Subcutaneous abdominal adipose tissue (tissue), 5 donors: Measurements from ENCODE around the gene NAPB.

Source experiments
- H3K27ac ChIP-seq: one replicate; pipeline ENCODE4 v1.7.0; 2013; ENCODE audit warnings: low read depth, mild to moderate bottlenecking, inconsistent platforms, low read length, moderate library complexity
- H3K27me3 ChIP-seq, 5 donors: one replicate each; pipeline ENCODE4 v1.7.0; 2013; ENCODE audit warnings: low read length in 5 of 5, inconsistent platforms in 1 of 5; ENCODE audit not compliant: control insufficient read depth in 5 of 5, insufficient read depth in 4 of 5
- H3K36me3 ChIP-seq, 5 donors: one replicate each; pipeline ENCODE4 v1.7.0; 2013; ENCODE audit warnings: low read length in 5 of 5; ENCODE audit not compliant: control insufficient read depth in 5 of 5, insufficient read depth in 5 of 5
- H3K4me1 ChIP-seq, 5 donors: one replicate each; pipeline ENCODE4 v1.7.0; 2013; ENCODE audit warnings: low read length in 5 of 5, mild to moderate bottlenecking in 3 of 5, moderate library complexity in 1 of 5; ENCODE audit not compliant: control insufficient read depth in 5 of 5, insufficient read depth in 5 of 5
- H3K4me3 ChIP-seq, 5 donors: one replicate each; pipeline ENCODE4 v1.7.0; 2013; ENCODE audit warnings: low read length in 5 of 5, low read depth in 1 of 5
- H3K9ac ChIP-seq, 5 donors: one replicate each; pipeline ENCODE4 v1.7.0; 2013; ENCODE audit warnings: low read length in 5 of 5, mild to moderate bottlenecking in 4 of 5, moderate library complexity in 3 of 5
- H3K9me3 ChIP-seq, 5 donors: one replicate each; pipeline ENCODE4 v1.7.0; 2013; ENCODE audit warnings: low read length in 5 of 5; ENCODE audit not compliant: control insufficient read depth in 5 of 5
- donor health status: healthy.
- donor health status: healthy.
- donor health status: healthy.
- donor health status: healthy.
- donor health status: healthy.

Gene NAPB

GRCh38 chr20:23361476-23362391 is 59.6 kb downstream of the NAPB start, which contains the start of gene GZF1:
TSS of gene GZF1 (plus strand) at chr20:23362182. CDS start at chr20:23364384, 2,202 bp downstream.
- Histone ChIP-seq H3K9ac (peak within 1 kb of the TSS; percentile 73 to 94 (median 90)), H3K4me1 (peaks cover 7 to 59% (median 51%) of the 10 kb centered on the region in 5 donors), H3K9me3 (no peaks in the 10 kb centered on the region), H3K36me3 (peaks cover 0 to 17% (median 12%) of the 10 kb centered on the region in 5 donors), H3K27me3 (no peaks in the 10 kb centered on the region), H3K4me3 (peak within 1 kb of the TSS; percentile 71 to 86 (median 74)), H3K27ac (peak within 1 kb of the TSS; percentile 98)

- Histone ChIP-seq H3K27ac (peak overlapping the region; percentile 98), H3K9ac (peak overlapping the region; percentile 73 to 94 (median 90)), H3K9me3 (no peaks in the 10 kb centered on the region), H3K4me3 (peak overlapping the region; percentile 71 to 86 (median 74)), H3K4me1 (peaks cover 7 to 55% (median 47%) of the 10 kb centered on the region in 5 donors), H3K27me3 (no peaks in the 10 kb centered on the region), H3K36me3 (peaks cover 0 to 17% (median 12%) of the 10 kb centered on the region in 5 donors)
Observed at GRCh38 chr20:23361119-23361475, 60.2 kb downstream of the NAPB start.

- Histone ChIP-seq H3K36me3 (peaks cover under 1 to 16% (median 11%) of the 10 kb centered on the region in 5 donors), H3K4me3 (peak overlapping the region in 1 of 5 donors; percentile 74), H3K9me3 (no peaks in the 10 kb centered on the region), H3K27me3 (no peaks in the 10 kb centered on the region), H3K27ac (peak overlapping the region; percentile 98), H3K4me1 (peaks cover 7 to 49% (median 41%) of the 10 kb centered on the region in 5 donors), H3K9ac (peak overlapping the region; percentile 10 to 94 (median 90))
Observed at GRCh38 chr20:23360531-23360930, 60.8 kb downstream of the NAPB start.

GRCh38 chr20:23358923-23359593 is 62.2 kb downstream of the NAPB start:
- H3K4me3 ChIP-seq: no peak overlapping the region
- H3K9ac ChIP-seq: no peak overlapping the region
- H3K27me3 ChIP-seq: no peaks in the 10 kb centered on the region
- no peaks in the 10 kb centered on the region for H3K9me3 ChIP-seq
- H3K27ac ChIP-seq: peak overlapping the region; percentile 65
- peaks cover 7 to 47% (median 39%) of the 10 kb centered on the region in 5 donors for H3K4me1 ChIP-seq
- H3K36me3 ChIP-seq: peaks cover 5 to 18% (median 16%) of the 10 kb centered on the region in 5 donors

GRCh38 chr20:23358563-23358906 is 62.8 kb downstream of the NAPB start:
- peak overlapping the region; percentile 65 for H3K27ac ChIP-seq
- peaks cover 5 to 22% (median 18%) of the 10 kb centered on the region in 5 donors for H3K36me3 ChIP-seq
- no peaks in the 10 kb centered on the region for H3K9me3 ChIP-seq
- H3K4me1 ChIP-seq: peaks cover 7 to 45% (median 39%) of the 10 kb centered on the region in 5 donors
- H3K9ac ChIP-seq: peak overlapping the region in 1 of 5 donors; percentile 28
- H3K27me3 ChIP-seq: no peaks in the 10 kb centered on the region
- peak overlapping the region; percentile 17 to 85 (median 62) for H3K4me3 ChIP-seq

- Histone ChIP-seq H3K9ac (peak overlapping the region in 4 of 5 donors; percentile 84 to 88 (median 87)), H3K4me3 (peak overlapping the region; percentile 74 to 85 (median 82)), H3K27ac (peak overlapping the region; percentile 94)
Observed at GRCh38 chr20:23357767-23358562, 63.3 kb downstream of the NAPB start.

GRCh38 chr20:23356203-23356602 is 65.1 kb downstream of the NAPB start:
- Histone ChIP-seq H3K9ac (no peak overlapping the region), H3K27ac (no peak overlapping the region)

More at GRCh38 chr20:23357767-23358562, 63.3 kb downstream of the NAPB start:
- H3K27me3 ChIP-seq: no peaks in the 10 kb centered on the region
- peaks cover 7 to 40% (median 33%) of the 10 kb centered on the region in 5 donors for H3K4me1 ChIP-seq
- no peaks in the 10 kb centered on the region for H3K9me3 ChIP-seq
- H3K36me3 ChIP-seq: peaks cover 5 to 22% (median 18%) of the 10 kb centered on the region in 5 donors

GRCh38 chr20:23350904-23351838 is 70.1 kb downstream of the NAPB start:
- Histone ChIP-seq H3K4me1 (peaks cover 2 to 35% (median 25%) of the 10 kb centered on the region in 5 donors), H3K27me3 (no peaks in the 10 kb centered on the region), H3K9ac (peak overlapping the region; percentile 51 to 96 (median 93)), H3K4me3 (peak overlapping the region; percentile 83 to 94 (median 89)), H3K36me3 (peaks cover 5 to 22% (median 18%) of the 10 kb centered on the region in 5 donors), H3K9me3 (no peaks in the 10 kb centered on the region), H3K27ac (peak overlapping the region; percentile 97)

More at GRCh38 chr20:23356203-23356602, 65.1 kb downstream of the NAPB start:
- Histone ChIP-seq H3K9me3 (no peaks in the 10 kb centered on the region), H3K27me3 (no peaks in the 10 kb centered on the region), H3K36me3 (peaks cover 5 to 22% (median 18%) of the 10 kb centered on the region in 5 donors), H3K4me3 (no peak overlapping the region), H3K4me1 (peaks cover 7 to 39% (median 35%) of the 10 kb centered on the region in 5 donors)
